Adrenal gland (tissue), 5 donors: ENCODE data around the gene ETV7.

Experiments
- CTCF ChIP-seq, 6 experiments: fragments of 450-650 bp in 4 of 6; fragments of 200-600 bp in 2 of 6; sonication (generic) in 1 of 6; IDR thresholded peaks; 1 replicate in 5 of 6; 2 replicates in 1 of 6; pipeline versions ENCODE4 v1.5.1 to v1.8.0; 2016 to 2021; ENCODE audit warnings: antibody characterized with exemption in 6 of 6, mild to moderate bottlenecking in 2 of 6, moderate library complexity in 1 of 6
- POLR2A ChIP-seq, 2 donors: fragments of 450-650 bp; IDR thresholded peaks; one replicate each; pipeline ENCODE4 v1.6.1; 2017; ENCODE audit warnings: antibody characterized with exemption in 2 of 2, mild to moderate bottlenecking in 2 of 2, moderate library complexity in 1 of 2
- donor health status: DM: no; HTN: no; CAD: no.

- TF ChIP-seq CTCF (IDR thresholded peaks at IDR 0.05) (no peak), POLR2A (IDR thresholded peaks at IDR 0.05) (no peak)
These were observed 39.8 kb downstream of the ETV7 start for GRCh38 chr6:36347621-36348020.
